ENCODE data around the gene TMEM250. TPM values are rescaled to one million over a fixed set of nuclear protein-coding genes. Genes with fewer than 3 reads are reported as not detected.

The TMEM250 gene
- total RNA-seq, 1 donor from 2014 or later: 29.8 TPM

DNA sequence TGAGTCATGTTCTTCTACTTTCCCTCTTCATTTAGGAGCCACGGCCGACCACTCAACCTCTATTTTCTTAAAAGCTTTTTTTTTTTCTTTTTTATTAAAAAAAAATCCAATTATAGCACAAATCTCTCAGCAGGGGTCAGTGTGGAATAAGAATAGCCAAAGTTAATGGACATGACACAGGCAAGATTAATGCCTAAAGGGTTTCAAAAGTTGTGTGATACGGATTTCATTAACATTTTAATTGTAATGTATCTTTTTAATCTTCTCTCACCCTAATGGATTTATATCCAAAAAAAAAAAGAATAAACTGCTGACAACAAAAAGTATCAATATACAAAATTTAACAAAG lies 29.0 kb downstream of the TMEM250 start:
- Mint-ChIP-seq H3K4me1 (ENCODE audit: low read depth, unreplicated experiment) (peaks cover 20% of the 10 kb centered on the region), H3K36me3 (ENCODE audit: low read depth, unreplicated experiment) (peaks cover 3% of the 10 kb centered on the region), H3K27me3 (ENCODE audit: low read depth, unreplicated experiment) (no peaks in the 10 kb centered on the region), H3K27ac (ENCODE audit: unreplicated experiment) (no peak overlapping the region), H3K9me3 (ENCODE audit: unreplicated experiment) (no peaks in the 10 kb centered on the region), H3K4me3 (ENCODE audit: unreplicated experiment) (no peak overlapping the region)
- no peak overlapping the region for H3K9ac ChIP-seq (ENCODE audit: low read length)
- no peak overlapping the region for H2AFZ ChIP-seq (ENCODE audit: low read depth, low read length)
- DNase-seq (ENCODE audit: low read depth) (no peak), FAIRE-seq (no peak)
- peaks cover 30% of the 10 kb centered on the region for H3K4me1 ChIP-seq (ENCODE audit: insufficient read depth, low read length)
- H3K36me3 ChIP-seq (ENCODE audit: insufficient read depth, low read length): no peaks in the 10 kb centered on the region
- H3K79me2 ChIP-seq (ENCODE audit: insufficient read depth, low read length): peaks cover 95% of the 10 kb centered on the region
- H3K4me2 ChIP-seq (ENCODE audit: low read length): no peak overlapping the region
- H4K20me1 ChIP-seq (ENCODE audit: insufficient read depth, low read length): peaks cover 90% of the 10 kb centered on the region
- no peak overlapping the region for H3K27ac ChIP-seq (ENCODE audit: low read depth, low read length)
- H3K9me3 ChIP-seq (ENCODE audit: insufficient read depth, low read depth, low read length): no peaks in the 10 kb centered on the region
- TF ChIP-seq, protein P1, sequence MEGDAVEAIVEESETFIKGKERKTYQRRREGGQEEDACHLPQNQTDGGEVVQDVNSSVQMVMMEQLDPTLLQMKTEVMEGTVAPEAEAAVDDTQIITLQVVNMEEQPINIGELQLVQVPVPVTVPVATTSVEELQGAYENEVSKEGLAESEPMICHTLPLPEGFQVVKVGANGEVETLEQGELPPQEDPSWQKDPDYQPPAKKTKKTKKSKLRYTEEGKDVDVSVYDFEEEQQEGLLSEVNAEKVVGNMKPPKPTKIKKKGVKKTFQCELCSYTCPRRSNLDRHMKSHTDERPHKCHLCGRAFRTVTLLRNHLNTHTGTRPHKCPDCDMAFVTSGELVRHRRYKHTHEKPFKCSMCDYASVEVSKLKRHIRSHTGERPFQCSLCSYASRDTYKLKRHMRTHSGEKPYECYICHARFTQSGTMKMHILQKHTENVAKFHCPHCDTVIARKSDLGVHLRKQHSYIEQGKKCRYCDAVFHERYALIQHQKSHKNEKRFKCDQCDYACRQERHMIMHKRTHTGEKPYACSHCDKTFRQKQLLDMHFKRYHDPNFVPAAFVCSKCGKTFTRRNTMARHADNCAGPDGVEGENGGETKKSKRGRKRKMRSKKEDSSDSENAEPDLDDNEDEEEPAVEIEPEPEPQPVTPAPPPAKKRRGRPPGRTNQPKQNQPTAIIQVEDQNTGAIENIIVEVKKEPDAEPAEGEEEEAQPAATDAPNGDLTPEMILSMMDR (IDR thresholded peaks at IDR 0.05; ENCODE audit: insufficient read depth, low read depth, low read length): peak; percentile 40
- no peak for TF ChIP-seq EZH2 (IDR thresholded peaks at IDR 0.05; ENCODE audit: insufficient read depth, low read length)
- H3K27me3 ChIP-seq (ENCODE audit: insufficient read depth, low read length): no peaks in the 10 kb centered on the region
- no peak overlapping the region for H3K4me3 ChIP-seq (ENCODE audit: insufficient read depth, low read depth, low read length)

DNA sequence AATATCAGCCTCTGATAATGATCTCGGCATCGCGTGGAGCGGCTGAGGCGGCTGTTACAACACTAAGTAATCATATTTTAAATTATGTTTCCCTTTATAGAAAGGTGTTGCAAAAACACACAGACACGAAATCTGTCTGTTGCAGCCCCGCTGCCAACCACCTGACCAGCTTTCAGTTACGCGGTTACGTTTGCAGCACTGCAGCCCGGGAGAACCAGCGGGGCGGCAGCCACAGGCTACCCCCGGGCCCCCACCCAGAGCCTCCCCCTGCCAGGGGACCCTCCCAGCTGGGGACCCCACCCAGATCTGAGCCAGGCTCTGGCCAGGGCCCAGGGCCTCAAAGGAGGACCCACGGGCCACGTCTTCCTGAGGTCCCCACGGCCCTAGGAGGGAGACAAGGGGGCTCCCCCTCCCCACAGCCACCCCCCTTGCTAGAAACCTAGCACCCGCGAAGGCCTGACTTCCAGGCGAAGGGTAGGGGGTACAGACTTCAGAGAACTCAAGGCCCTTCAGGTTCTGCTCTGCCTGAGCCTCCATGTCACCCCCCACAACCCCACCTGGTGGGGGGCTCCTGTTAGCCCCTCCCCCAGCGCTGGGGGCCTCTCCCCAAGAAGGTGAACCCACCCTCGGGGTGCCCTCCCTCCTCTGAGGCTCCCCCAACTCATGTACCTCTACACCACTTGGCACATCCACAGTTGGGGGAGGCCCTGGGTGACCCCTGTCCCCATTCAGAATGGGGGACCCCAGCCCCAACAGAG lies 29.6 kb downstream of the TMEM250 start:
- no peaks in the 10 kb centered on the region for H3K9me3 Mint-ChIP-seq (ENCODE audit: unreplicated experiment)
- no peak overlapping the region for H3K27ac Mint-ChIP-seq (ENCODE audit: unreplicated experiment)
- no peaks in the 10 kb centered on the region for H3K27me3 ChIP-seq (ENCODE audit: insufficient read depth, low read length)
- H3K4me3 Mint-ChIP-seq (ENCODE audit: unreplicated experiment): no peak overlapping the region
- H3K4me1 ChIP-seq (ENCODE audit: insufficient read depth, low read length): peaks cover 27% of the 10 kb centered on the region
- H3K4me1 Mint-ChIP-seq (ENCODE audit: low read depth, unreplicated experiment): peaks cover 20% of the 10 kb centered on the region
- H3K9ac ChIP-seq (ENCODE audit: low read length): no peak overlapping the region
- H3K9me3 ChIP-seq (ENCODE audit: insufficient read depth, low read depth, low read length): no peaks in the 10 kb centered on the region
- H3K79me2 ChIP-seq (ENCODE audit: insufficient read depth, low read length): peaks cover 96% of the 10 kb centered on the region
- H3K27ac ChIP-seq (ENCODE audit: low read depth, low read length): no peak overlapping the region
- no peaks in the 10 kb centered on the region for H3K27me3 Mint-ChIP-seq (ENCODE audit: low read depth, unreplicated experiment)
- no peak for TF ChIP-seq EZH2 (IDR thresholded peaks at IDR 0.05; ENCODE audit: insufficient read depth, low read length)
- TF ChIP-seq, protein P1 (IDR thresholded peaks at IDR 0.05; ENCODE audit: insufficient read depth, low read depth, low read length): no peak
- peaks cover 3% of the 10 kb centered on the region for H3K36me3 Mint-ChIP-seq (ENCODE audit: low read depth, unreplicated experiment)
- H2AFZ ChIP-seq (ENCODE audit: low read depth, low read length): no peak overlapping the region
- H3K4me3 ChIP-seq (ENCODE audit: insufficient read depth, low read depth, low read length): no peak overlapping the region
- DNase-seq (ENCODE audit: low read depth): no peak
- FAIRE-seq: no peak
- H4K20me1 ChIP-seq (ENCODE audit: insufficient read depth, low read length): peaks cover 93% of the 10 kb centered on the region
- H3K4me2 ChIP-seq (ENCODE audit: low read length): no peak overlapping the region
- no peaks in the 10 kb centered on the region for H3K36me3 ChIP-seq (ENCODE audit: insufficient read depth, low read length)

- Histone ChIP-seq H3K4me2 (ENCODE audit: low read length) (no peak overlapping the region), H4K20me1 (ENCODE audit: insufficient read depth, low read length) (peaks cover 93% of the 10 kb centered on the region), H3K9me3 (ENCODE audit: insufficient read depth, low read depth, low read length) (no peaks in the 10 kb centered on the region), H3K9ac (ENCODE audit: low read length) (no peak overlapping the region), H2AFZ (ENCODE audit: low read depth, low read length) (no peak overlapping the region), H3K4me1 (ENCODE audit: insufficient read depth, low read length) (peaks cover 21% of the 10 kb centered on the region), H3K27ac (ENCODE audit: low read depth, low read length) (no peak overlapping the region), H3K27me3 (ENCODE audit: insufficient read depth, low read length) (no peaks in the 10 kb centered on the region), H3K4me3 (ENCODE audit: insufficient read depth, low read depth, low read length) (no peak overlapping the region), H3K36me3 (ENCODE audit: insufficient read depth, low read length) (no peaks in the 10 kb centered on the region), H3K79me2 (ENCODE audit: insufficient read depth, low read length) (peaks cover 96% of the 10 kb centered on the region)
- DNase-seq (ENCODE audit: low read depth) (no peak), FAIRE-seq (no peak)
- no peak for TF ChIP-seq EZH2 (IDR thresholded peaks at IDR 0.05; ENCODE audit: insufficient read depth, low read length)
- TF ChIP-seq, protein P1 (IDR thresholded peaks at IDR 0.05; ENCODE audit: insufficient read depth, low read depth, low read length): no peak
- Mint-ChIP-seq H3K4me3 (ENCODE audit: unreplicated experiment) (no peak overlapping the region), H3K27ac (ENCODE audit: unreplicated experiment) (no peak overlapping the region), H3K4me1 (ENCODE audit: low read depth, unreplicated experiment) (peaks cover 20% of the 10 kb centered on the region), H3K9me3 (ENCODE audit: unreplicated experiment) (no peaks in the 10 kb centered on the region), H3K36me3 (ENCODE audit: low read depth, unreplicated experiment) (peaks cover 3% of the 10 kb centered on the region), H3K27me3 (ENCODE audit: low read depth, unreplicated experiment) (no peaks in the 10 kb centered on the region)
Measured at GRCh38 chr9:136088481-136088938, 30.2 kb downstream of the TMEM250 start.

Measured in astrocyte (in vitro differentiated cells and primary cell).